Coronary artery (tissue), 2 donors: ENCODE data around the gene FER.
"Not testable (repeated sequence)": the region's sequence is repeated elsewhere in the genome, so short reads cannot be mapped to it uniquely, and the experiment has no call there.

Experiments used
- DNase-seq: peaks from one replicate; pipeline ENCODE4 v3.0.0-alpha.2; 2017; ENCODE audit warnings: low spot score
- H3K27ac ChIP-seq, 2 donors: fragments of 200-600 bp; sonication (generic); one replicate each; pipeline ENCODE4 v1.5.1; 2016 to 2019
- H3K4me3 ChIP-seq: fragments of 200-600 bp; sonication (generic); 2 replicates; pipeline ENCODE4 v1.5.1; 2016; ENCODE audit warnings: mild to moderate bottlenecking, moderate library complexity
- CTCF ChIP-seq: fragments of 200-600 bp; sonication (generic); IDR thresholded peaks from one replicate; pipeline ENCODE4 v1.5.1; 2019; ENCODE audit warnings: antibody characterized with exemption

Gene FER

GRCh38 chr5:108822211-108822947, 74.7 kb downstream of the FER start:
- no peak for TF ChIP-seq CTCF
- DNase-seq, result no peak
- Histone ChIP-seq H3K27ac (no peak overlapping the region), H3K4me3 (no peak overlapping the region)

GRCh38 chr5:108827131-108827530, 79.4 kb downstream of the FER start:
- Histone ChIP-seq H3K27ac (no peak overlapping the region), H3K4me3 (no peak overlapping the region)
- no peak for TF ChIP-seq CTCF
- no peak for DNase-seq

- no peak for DNase-seq
- Histone ChIP-seq H3K27ac (no peak overlapping the region), H3K4me3 (no peak overlapping the region)
- TF ChIP-seq CTCF, result no peak
Measured at GRCh38 chr5:108830705-108831276, 83.1 kb downstream of the FER start.

- DNase-seq, result no peak
- no peak overlapping the region for H3K27ac ChIP-seq
- H3K4me3 ChIP-seq, result no peak overlapping the region
- no peak for TF ChIP-seq CTCF
Measured at GRCh38 chr5:108836492-108836891, 88.8 kb downstream of the FER start.

GRCh38 chr5:108842260-108842941, 94.7 kb downstream of the FER start:
- not testable (repeated sequence) for H3K4me3 ChIP-seq, DNase-seq, H3K27ac ChIP-seq

GRCh38 chr5:108851129-108851528, 103.4 kb downstream of the FER start:
- not testable (repeated sequence) for DNase-seq, H3K27ac ChIP-seq, H3K4me3 ChIP-seq

GRCh38 chr5:108857905-108858304, 110.2 kb downstream of the FER start:
- no peak for TF ChIP-seq CTCF
- DNase-seq, result no peak
- Histone ChIP-seq H3K4me3 (no peak overlapping the region), H3K27ac (no peak overlapping the region)

GRCh38 chr5:108858959-108859358, 111.3 kb downstream of the FER start:
- Histone ChIP-seq H3K4me3 (no peak overlapping the region), H3K27ac (no peak overlapping the region)
- no peak for TF ChIP-seq CTCF
- no peak for DNase-seq
